Dendritic cell treated with granulocyte-macrophage colony-stimulating factor and Interleukin-4, amounts not matched to agents 40 ng/mL and 50 ng/mL, for 4 days (primary cell): Measurements from ENCODE around the gene SGO1.
"Not testable (repeated sequence)": the region's sequence is repeated elsewhere in the genome, so short reads cannot be mapped to it uniquely, and the experiment has no call there.

ENCODE experiments used
- H3K27ac Mint-ChIP-seq: one replicate; pipeline ENCODE4 v1.8.0; 2022; ENCODE audit warnings: mild to moderate bottlenecking, mixed read lengths
- H3K27me3 Mint-ChIP-seq: one replicate; pipeline ENCODE4 v1.8.0; 2022; ENCODE audit warnings: mild to moderate bottlenecking, mixed read lengths
- H3K36me3 Mint-ChIP-seq: one replicate; pipeline ENCODE4 v1.8.0; 2022; ENCODE audit warnings: low read depth, mixed read lengths
- H3K4me1 Mint-ChIP-seq: one replicate; pipeline ENCODE4 v1.8.0; 2022; ENCODE audit warnings: low read depth, mixed read lengths
- H3K4me3 Mint-ChIP-seq: one replicate; pipeline ENCODE4 v1.8.0; 2022; ENCODE audit warnings: mild to moderate bottlenecking, moderate library complexity, mixed read lengths
- H3K9me3 Mint-ChIP-seq: one replicate; pipeline ENCODE4 v1.8.0; 2022; ENCODE audit warnings: mixed read lengths
- intact Hi-C: fragments of 100-400 bp; cut with micrococcal nuclease; formaldehyde crosslinking; loops from one replicate; pipeline ENCODE4 v1.15.0; 2022

The SGO1 gene

GRCh38 chr3:20185679-20186599 is at the start of gene SGO1:
TSS of gene SGO1 (minus strand) at chr3:20186206. CDS start at chr3:20184027, 2,179 bp downstream.
- no peaks in the 10 kb centered on the region for H3K9me3 Mint-ChIP-seq
- no peak within 1 kb of the TSS for H3K27ac Mint-ChIP-seq
- H3K4me3 Mint-ChIP-seq: no peak within 1 kb of the TSS
- no peaks in the 10 kb centered on the region for H3K4me1 Mint-ChIP-seq
- intact Hi-C loops: loop anchor here (1.0 to 5.0 kb wide), 3 partner anchors 60 to 239 kb away; partner anchors contain the start of gene RAB5A
- H3K27me3 Mint-ChIP-seq: no peaks in the 10 kb centered on the region
- no peaks in the 10 kb centered on the region for H3K36me3 Mint-ChIP-seq

- no peaks in the 10 kb centered on the region for H3K4me1 Mint-ChIP-seq
- intact Hi-C loops: no loop called here
- H3K9me3 Mint-ChIP-seq: no peaks in the 10 kb centered on the region
- H3K4me3 Mint-ChIP-seq: no peak overlapping the region
- H3K27me3 Mint-ChIP-seq: no peaks in the 10 kb centered on the region
- H3K27ac Mint-ChIP-seq: no peak overlapping the region
- H3K36me3 Mint-ChIP-seq: no peaks in the 10 kb centered on the region
Observed at GRCh38 chr3:20235796-20236195, 49.8 kb upstream of the SGO1 start.

GRCh38 chr3:20232906-20233780 is 47.1 kb upstream of the SGO1 start:
- H3K4me3 Mint-ChIP-seq: no peak overlapping the region
- intact Hi-C loops: no loop called here

GRCh38 chr3:20230954-20231353 is 44.9 kb upstream of the SGO1 start:
- intact Hi-C loops: no loop called here
- H3K4me3 Mint-ChIP-seq: no peak overlapping the region
- H3K4me1 Mint-ChIP-seq: no peaks in the 10 kb centered on the region
- no peak overlapping the region for H3K27ac Mint-ChIP-seq
- H3K9me3 Mint-ChIP-seq: no peaks in the 10 kb centered on the region
- no peaks in the 10 kb centered on the region for H3K36me3 Mint-ChIP-seq
- H3K27me3 Mint-ChIP-seq: no peaks in the 10 kb centered on the region

More at GRCh38 chr3:20232906-20233780, 47.1 kb upstream of the SGO1 start:
- Mint-ChIP-seq H3K27ac (no peak overlapping the region), H3K9me3 (no peaks in the 10 kb centered on the region), H3K27me3 (no peaks in the 10 kb centered on the region), H3K4me1 (no peaks in the 10 kb centered on the region), H3K36me3 (no peaks in the 10 kb centered on the region)

GRCh38 chr3:20225769-20226168 is 39.8 kb upstream of the SGO1 start:
- Mint-ChIP-seq H3K27me3 (no peaks in the 10 kb centered on the region), H3K4me3 (no peak overlapping the region), H3K9me3 (no peaks in the 10 kb centered on the region), H3K4me1 (no peaks in the 10 kb centered on the region), H3K36me3 (no peaks in the 10 kb centered on the region), H3K27ac (no peak overlapping the region)
- intact Hi-C loops: loop anchor here (5.0 kb wide), 1 partner anchor 1892 kb away; no protein-coding TSS in a partner anchor

GRCh38 chr3:20222274-20222673 is 36.3 kb upstream of the SGO1 start:
- Mint-ChIP-seq H3K27ac (no peak overlapping the region), H3K4me1 (no peaks in the 10 kb centered on the region), H3K36me3 (no peaks in the 10 kb centered on the region), H3K27me3 (no peaks in the 10 kb centered on the region), H3K4me3 (no peak overlapping the region), H3K9me3 (no peaks in the 10 kb centered on the region)
- intact Hi-C loops: no loop called here

- Mint-ChIP-seq H3K4me1 (no peaks in the 10 kb centered on the region), H3K36me3 (no peaks in the 10 kb centered on the region), H3K27me3 (no peaks in the 10 kb centered on the region), H3K4me3 (no peak overlapping the region), H3K9me3 (peaks cover 5% of the 10 kb centered on the region), H3K27ac (no peak overlapping the region)
- intact Hi-C loops: no loop called here
Observed at GRCh38 chr3:20218215-20218614, 32.2 kb upstream of the SGO1 start.

GRCh38 chr3:20215636-20216035 is 29.6 kb upstream of the SGO1 start:
- H3K9me3 Mint-ChIP-seq: peaks cover 5% of the 10 kb centered on the region
- H3K4me1 Mint-ChIP-seq: no peaks in the 10 kb centered on the region
- H3K36me3 Mint-ChIP-seq: no peaks in the 10 kb centered on the region
- no peak overlapping the region for H3K4me3 Mint-ChIP-seq
- intact Hi-C loops: no loop called here
- H3K27ac Mint-ChIP-seq: no peak overlapping the region
- no peaks in the 10 kb centered on the region for H3K27me3 Mint-ChIP-seq

- H3K9me3 Mint-ChIP-seq, H3K27me3 Mint-ChIP-seq, H3K27ac Mint-ChIP-seq, H3K4me3 Mint-ChIP-seq, H3K4me1 Mint-ChIP-seq, intact Hi-C loops, H3K36me3 Mint-ChIP-seq: not testable (repeated sequence)
Observed at GRCh38 chr3:20213491-20213890, 27.5 kb upstream of the SGO1 start.

GRCh38 chr3:20207945-20208344 is 21.9 kb upstream of the SGO1 start:
- peaks cover 16% of the 10 kb centered on the region for H3K9me3 Mint-ChIP-seq
- intact Hi-C loops, H3K4me3 Mint-ChIP-seq: not testable (repeated sequence)

GRCh38 chr3:20205898-20206297 is 19.9 kb upstream of the SGO1 start:
- not testable (repeated sequence) for H3K4me1 Mint-ChIP-seq

More at GRCh38 chr3:20207945-20208344, 21.9 kb upstream of the SGO1 start:
- not testable (repeated sequence) for H3K27me3 Mint-ChIP-seq, H3K4me1 Mint-ChIP-seq, H3K27ac Mint-ChIP-seq, H3K36me3 Mint-ChIP-seq

GRCh38 chr3:20201143-20201542 is 15.1 kb upstream of the SGO1 start:
- Mint-ChIP-seq H3K27me3 (no peaks in the 10 kb centered on the region), H3K9me3 (peaks cover 6% of the 10 kb centered on the region), H3K27ac (no peak overlapping the region), H3K4me3 (no peak overlapping the region), H3K4me1 (no peaks in the 10 kb centered on the region), H3K36me3 (no peaks in the 10 kb centered on the region)
- intact Hi-C loops: no loop called here

More at GRCh38 chr3:20205898-20206297, 19.9 kb upstream of the SGO1 start:
- H3K4me3 Mint-ChIP-seq, H3K27me3 Mint-ChIP-seq, H3K27ac Mint-ChIP-seq, H3K36me3 Mint-ChIP-seq, intact Hi-C loops: not testable (repeated sequence)
- H3K9me3 Mint-ChIP-seq: peaks cover 16% of the 10 kb centered on the region

GRCh38 chr3:20197775-20198174 is 11.8 kb upstream of the SGO1 start:
- no peaks in the 10 kb centered on the region for H3K36me3 Mint-ChIP-seq
- H3K4me3 Mint-ChIP-seq: no peak overlapping the region
- peaks cover 5% of the 10 kb centered on the region for H3K4me1 Mint-ChIP-seq
- no peak overlapping the region for H3K27ac Mint-ChIP-seq
- no peaks in the 10 kb centered on the region for H3K9me3 Mint-ChIP-seq
- intact Hi-C loops: no loop called here
- no peaks in the 10 kb centered on the region for H3K27me3 Mint-ChIP-seq
